HG02642 (cell line): ENCODE measurements around the gene UBE2C.
A peak's percentile ranks its signal among the peaks of the same experiment; 100 is the strongest.

Experiments
- ATAC-seq: cut with Tn5 transposase; IDR thresholded peaks from one replicate; pipeline ENCODE4 v1.9.1; 2021; ENCODE audit warnings: mild to moderate bottlenecking; ENCODE audit not compliant: unreplicated experiment, poor library complexity

Gene UBE2C

GRCh38 chr20:45853484-45853883 is 41.0 kb downstream of the UBE2C start:
- ATAC-seq = no peak

- ATAC-seq = peak; percentile 97
Observed at GRCh38 chr20:45857114-45857881, 44.9 kb downstream of the UBE2C start, which contains the start of the genes ACOT8 and ZSWIM3. Gene ACOT8 (minus strand): TSS chr20:45857392. CDS start chr20:45857315, 77 bp downstream. Gene ZSWIM3 (plus strand): TSS chr20:45857614. CDS start chr20:45857826, 212 bp downstream.

DNA sequence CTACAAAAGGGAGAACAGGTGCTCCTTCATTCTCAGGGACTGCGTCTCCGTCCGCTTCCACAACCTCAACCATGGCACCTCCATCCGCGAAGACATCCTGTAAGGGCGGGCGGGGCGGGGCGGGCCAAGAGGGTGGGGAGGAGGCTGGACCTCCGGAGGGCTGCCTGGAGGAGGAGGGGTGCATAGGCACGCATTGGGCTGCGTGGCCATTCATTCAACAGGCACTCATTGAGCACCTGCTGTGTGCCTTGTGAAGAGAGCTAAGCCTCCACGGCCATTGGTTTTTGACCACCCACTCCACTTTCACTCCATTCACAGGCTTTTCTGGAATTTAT is 45.4 kb downstream of the UBE2C start:
- peak; percentile 12 for ATAC-seq

DNA sequence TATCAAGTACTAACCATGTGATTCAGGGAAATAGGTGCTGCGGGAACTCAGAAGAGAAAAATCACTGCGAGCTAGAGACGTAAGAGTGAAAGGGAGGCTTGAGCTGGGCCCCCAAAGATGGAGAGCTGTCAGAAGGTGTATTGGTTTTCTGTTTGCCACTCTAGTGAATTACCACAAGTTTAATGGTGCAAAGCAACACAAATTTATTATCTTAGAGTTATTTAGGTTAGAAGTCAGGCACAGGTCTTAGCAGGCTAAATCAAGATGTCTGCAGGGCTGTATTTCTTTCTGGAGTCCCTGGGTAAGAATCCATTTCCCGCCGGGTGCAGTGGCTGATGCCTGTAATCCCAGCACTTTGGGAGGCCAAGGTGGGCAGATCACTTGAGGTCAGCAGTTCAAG is 47.5 kb downstream of the UBE2C start:
- no peak for ATAC-seq

- ATAC-seq = no peak
Observed at GRCh38 chr20:45860560-45861220, 48.2 kb downstream of the UBE2C start.

DNA sequence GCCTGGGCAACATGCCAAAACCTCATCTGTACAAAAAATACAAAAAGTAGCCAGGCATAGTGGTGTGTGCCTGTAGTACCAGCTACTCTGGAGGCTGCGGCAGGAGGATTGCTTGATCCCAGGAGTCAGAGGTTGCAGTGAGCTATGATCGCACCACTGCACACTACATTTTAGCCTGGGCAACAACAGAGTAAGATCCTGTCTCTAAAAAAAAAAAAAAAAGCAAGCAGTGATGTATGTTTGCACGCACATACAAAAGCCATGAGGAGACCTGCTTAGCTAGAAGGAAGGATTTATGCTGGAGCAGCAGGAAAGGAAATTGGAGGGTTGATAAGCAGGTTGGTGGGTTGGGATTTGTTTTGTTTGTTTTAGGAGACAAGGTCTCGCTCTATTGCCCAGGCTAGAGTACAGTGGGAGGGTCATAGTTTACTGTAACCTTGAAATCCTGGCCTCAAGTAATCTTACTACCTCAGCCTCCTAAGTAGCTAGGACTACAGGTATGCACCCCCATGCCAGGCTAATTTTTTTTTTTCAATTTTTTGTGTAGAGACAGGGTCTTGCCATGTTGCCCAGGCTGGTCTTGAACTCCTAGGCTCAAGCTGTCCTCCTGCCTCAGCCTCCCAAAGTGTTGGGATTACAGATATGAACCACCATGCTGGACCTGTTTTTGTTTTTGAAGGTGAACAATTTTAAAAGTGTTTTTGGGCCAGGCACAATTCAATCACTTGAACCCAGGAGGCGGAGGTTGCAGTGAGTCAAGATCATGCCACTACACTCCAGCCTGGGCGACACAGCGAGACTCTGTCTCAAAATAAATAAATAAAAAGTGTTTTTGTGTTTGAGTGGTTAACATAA is 49.0 kb downstream of the UBE2C start:
- ATAC-seq = no peak

GRCh38 chr20:45863543-45864470 is 51.4 kb downstream of the UBE2C start:
- no peak for ATAC-seq

GRCh38 chr20:45866454-45866853 is 54.0 kb downstream of the UBE2C start:
- no peak for ATAC-seq
